ENCODE data around the gene PLCB4. TPM values are rescaled to one million over a fixed set of nuclear protein-coding genes. Genes with fewer than 3 reads are reported as not detected.

The PLCB4 gene
- polyA plus RNA-seq, 3 donors = not detected

DNA sequence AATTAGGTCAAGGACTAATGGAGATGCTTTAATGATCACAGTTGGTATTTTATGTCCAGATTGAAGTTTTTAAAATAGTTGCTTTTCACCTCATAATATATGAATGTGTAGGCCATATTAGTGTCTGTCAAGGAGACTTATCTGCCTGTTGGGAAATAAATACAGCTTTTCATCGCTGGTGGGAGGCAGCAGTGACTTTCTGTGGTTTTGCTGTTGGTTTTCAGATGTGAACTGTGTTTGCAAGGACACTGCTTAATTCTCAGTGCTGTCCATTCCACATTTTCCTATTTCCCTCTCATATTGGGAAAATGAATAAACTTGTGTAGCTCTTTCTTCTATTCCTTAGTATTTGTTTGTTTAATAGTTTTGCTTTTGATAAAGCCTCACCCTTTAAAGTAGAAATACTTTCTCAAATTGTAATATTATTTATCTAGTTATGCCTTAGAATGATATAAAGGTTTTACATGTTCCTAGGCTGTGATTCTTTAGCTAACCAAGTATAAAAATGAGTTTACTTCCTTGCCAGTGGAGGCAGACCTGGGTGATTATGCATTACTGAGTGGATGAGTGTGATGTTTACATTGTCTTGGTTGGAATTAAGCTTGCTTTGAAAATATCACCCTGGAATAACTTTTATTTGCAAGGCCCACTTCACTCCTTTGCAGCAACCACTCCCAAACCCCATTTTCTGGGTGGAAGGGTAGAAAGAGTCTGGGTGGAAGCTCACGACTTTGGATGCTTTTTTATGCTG lies 3.3 kb downstream of the PLCB4 start:
- TF ChIP-seq CTCF (IDR thresholded peaks at IDR 0.05) = no peak
- no peaks in the 10 kb centered on the region for H4K20me1 ChIP-seq (ENCODE audit: insufficient read depth, low read length)
- no peaks in the 10 kb centered on the region for H3K79me2 ChIP-seq (ENCODE audit: insufficient read depth, low read length)
- H3K9ac ChIP-seq (ENCODE audit: insufficient read depth, low read length, poor library complexity, severe bottlenecking) = no peak overlapping the region
- peaks cover 25 to 32% of the 10 kb centered on the region in 2 donors for H3K27me3 ChIP-seq (ENCODE audit: control insufficient read depth in 2 of 2, insufficient read depth in 2 of 2, low read length in 2 of 2)
- WGBS (ENCODE audit: insufficient coverage) = no CpG with 5 or more reads among the region's 2 CpGs
- no peak overlapping the region for H3K4me3 Mint-ChIP-seq
- H3K4me1 Mint-ChIP-seq = peaks cover 10% of the 10 kb centered on the region
- intact Hi-C loops (cut with micrococcal nuclease) = no loop called here
- H3K27me3 Mint-ChIP-seq (ENCODE audit: low read depth in 3 of 3) = peaks cover 26 to 32% (median 28%) of the 10 kb centered on the region in 3 donors
- no peak overlapping the region for H3K4me3 ChIP-seq (replicated peaks in 1 of 3; ENCODE audit: low read depth in 2 of 3, low read length in 3 of 3)
- peaks cover 0 to 3% (median 0%) of the 10 kb centered on the region in 7 donors for H3K9me3 Mint-ChIP-seq
- H2AFZ ChIP-seq (ENCODE audit: insufficient read depth, low read depth, low read length, poor library complexity, severe bottlenecking) = no peak overlapping the region
- no peak overlapping the region for H3K27ac ChIP-seq (ENCODE audit: low read depth in 1 of 2, low read length in 2 of 2)
- peaks cover 3 to 17% of the 10 kb centered on the region in 2 donors for H3K4me1 ChIP-seq (ENCODE audit: control insufficient read depth in 1 of 2, insufficient read depth in 2 of 2, low read length in 2 of 2)
- no peak for DNase-seq
- H3K4me2 ChIP-seq (replicated peaks; ENCODE audit: extremely low read depth, low read length, poor library complexity, severe bottlenecking) = no peak overlapping the region
- peaks cover 0 to 2% of the 10 kb centered on the region in 2 donors for H3K36me3 Mint-ChIP-seq
- no peak overlapping the region for H3K27ac Mint-ChIP-seq
- peaks cover 0 to 7% of the 10 kb centered on the region in 2 donors for H3K9me3 ChIP-seq (replicated peaks in 1 of 2; ENCODE audit: control insufficient read depth in 1 of 2, insufficient read depth in 1 of 2, low read length in 2 of 2)
- no peaks in the 10 kb centered on the region for H3K36me3 ChIP-seq (replicated peaks in 1 of 2; ENCODE audit: control insufficient read depth in 1 of 2, insufficient read depth in 2 of 2, low read length in 2 of 2)

DNA sequence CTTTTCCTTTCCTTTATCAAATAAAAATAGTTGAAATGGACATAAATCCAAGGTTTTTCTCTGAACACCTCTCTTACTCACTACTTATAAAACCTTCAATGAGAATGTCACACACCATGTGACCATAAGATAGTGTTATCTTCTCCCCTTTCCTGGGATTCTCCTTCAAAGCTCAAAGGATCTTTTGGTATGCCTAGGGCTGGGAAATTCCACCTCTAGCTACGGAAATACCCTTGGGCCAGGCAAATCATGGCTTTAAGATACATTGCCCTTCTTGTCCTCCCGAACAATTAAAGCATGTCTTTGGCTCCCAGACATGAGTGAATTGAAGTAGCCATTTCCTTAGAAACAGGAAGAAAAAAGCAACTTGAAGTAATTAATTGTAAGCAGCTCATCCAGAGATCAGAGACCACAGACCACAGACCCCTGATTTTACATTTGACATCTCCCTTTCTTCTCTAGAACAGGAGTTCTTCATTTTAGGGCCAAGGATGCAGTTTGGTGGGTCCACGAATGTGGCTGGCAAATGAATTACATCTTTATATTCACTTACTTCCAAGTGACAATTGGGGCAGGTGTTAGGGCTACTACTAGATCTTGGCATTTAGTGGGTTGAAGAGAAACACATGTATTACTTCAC lies 4.1 kb downstream of the PLCB4 start:
- no peak for TF ChIP-seq CTCF (IDR thresholded peaks at IDR 0.05)
- Mint-ChIP-seq H3K36me3 (peaks cover 0 to 2% of the 10 kb centered on the region in 2 donors), H3K27me3 (ENCODE audit: low read depth in 3 of 3) (peaks cover 18 to 23% (median 19%) of the 10 kb centered on the region in 3 donors), H3K4me1 (peaks cover 5% of the 10 kb centered on the region), H3K9me3 (peaks cover 0 to 3% (median 0%) of the 10 kb centered on the region in 7 donors), H3K27ac (no peak overlapping the region), H3K4me3 (no peak overlapping the region)
- intact Hi-C loops (cut with micrococcal nuclease) = no loop called here
- Histone ChIP-seq H3K27ac (ENCODE audit: low read depth in 1 of 2, low read length in 2 of 2) (no peak overlapping the region), H3K4me3 (replicated peaks in 1 of 3; ENCODE audit: low read depth in 2 of 3, low read length in 3 of 3) (no peak overlapping the region), H3K79me2 (ENCODE audit: insufficient read depth, low read length) (no peaks in the 10 kb centered on the region), H3K4me2 (replicated peaks; ENCODE audit: extremely low read depth, low read length, poor library complexity, severe bottlenecking) (no peak overlapping the region), H3K27me3 (ENCODE audit: control insufficient read depth in 2 of 2, insufficient read depth in 2 of 2, low read length in 2 of 2) (peaks cover 17 to 24% of the 10 kb centered on the region in 2 donors), H3K9me3 (replicated peaks in 1 of 2; ENCODE audit: control insufficient read depth in 1 of 2, insufficient read depth in 1 of 2, low read length in 2 of 2) (no peaks in the 10 kb centered on the region), H3K9ac (ENCODE audit: insufficient read depth, low read length, poor library complexity, severe bottlenecking) (no peak overlapping the region), H3K36me3 (replicated peaks in 1 of 2; ENCODE audit: control insufficient read depth in 1 of 2, insufficient read depth in 2 of 2, low read length in 2 of 2) (no peaks in the 10 kb centered on the region), H3K4me1 (ENCODE audit: control insufficient read depth in 1 of 2, insufficient read depth in 2 of 2, low read length in 2 of 2) (peaks cover 3 to 13% of the 10 kb centered on the region in 2 donors), H2AFZ (ENCODE audit: insufficient read depth, low read depth, low read length, poor library complexity, severe bottlenecking) (no peak overlapping the region), H4K20me1 (ENCODE audit: insufficient read depth, low read length) (no peaks in the 10 kb centered on the region)
- DNase-seq = no peak
- WGBS (ENCODE audit: insufficient coverage) = 60% methylated on average over 2 of the region's 3 CpGs

Data from CD14-positive monocyte (primary cell).